ENCODE measurements around the gene HOXB7.

HOXB7 gene

DNA sequence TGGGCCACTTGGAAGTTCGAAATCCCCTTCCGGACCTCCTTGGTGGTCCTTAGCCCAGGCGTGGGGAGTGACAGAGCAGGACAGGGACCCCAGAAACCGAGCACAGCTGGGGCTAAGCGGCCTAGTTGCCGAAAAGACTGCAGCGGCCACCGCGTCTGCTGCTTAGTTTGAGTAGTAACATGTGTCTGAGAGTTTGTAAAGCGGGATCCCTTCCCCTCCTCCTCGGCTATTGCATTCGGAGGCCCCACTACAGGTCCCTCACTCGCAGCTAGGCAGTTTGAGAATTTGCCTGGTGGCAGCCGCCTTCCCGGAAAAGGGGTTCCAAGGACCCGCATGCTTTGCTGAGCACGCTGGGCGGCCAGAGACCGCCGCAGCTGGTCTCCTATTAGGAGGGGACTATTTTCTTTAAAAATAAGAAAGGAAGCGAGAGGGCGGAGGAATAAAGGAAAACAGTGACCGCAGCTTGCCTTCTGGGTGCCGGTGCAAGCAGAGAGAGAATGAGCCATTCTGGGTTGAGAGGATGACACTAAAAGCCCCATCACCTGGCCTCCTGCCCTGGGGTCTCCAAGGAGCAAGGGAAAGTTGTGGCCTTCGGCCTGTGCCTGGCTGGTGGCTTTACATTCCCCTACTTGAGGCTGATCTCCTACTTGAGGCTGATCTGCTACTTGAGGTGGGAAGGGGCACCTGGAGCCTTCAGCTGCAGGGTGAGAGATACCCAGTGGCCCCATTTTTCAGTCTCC is 16.1 kb downstream of the HOXB7 start:
- DNase-seq (ENCODE audit: low read depth) = no peak

DNA sequence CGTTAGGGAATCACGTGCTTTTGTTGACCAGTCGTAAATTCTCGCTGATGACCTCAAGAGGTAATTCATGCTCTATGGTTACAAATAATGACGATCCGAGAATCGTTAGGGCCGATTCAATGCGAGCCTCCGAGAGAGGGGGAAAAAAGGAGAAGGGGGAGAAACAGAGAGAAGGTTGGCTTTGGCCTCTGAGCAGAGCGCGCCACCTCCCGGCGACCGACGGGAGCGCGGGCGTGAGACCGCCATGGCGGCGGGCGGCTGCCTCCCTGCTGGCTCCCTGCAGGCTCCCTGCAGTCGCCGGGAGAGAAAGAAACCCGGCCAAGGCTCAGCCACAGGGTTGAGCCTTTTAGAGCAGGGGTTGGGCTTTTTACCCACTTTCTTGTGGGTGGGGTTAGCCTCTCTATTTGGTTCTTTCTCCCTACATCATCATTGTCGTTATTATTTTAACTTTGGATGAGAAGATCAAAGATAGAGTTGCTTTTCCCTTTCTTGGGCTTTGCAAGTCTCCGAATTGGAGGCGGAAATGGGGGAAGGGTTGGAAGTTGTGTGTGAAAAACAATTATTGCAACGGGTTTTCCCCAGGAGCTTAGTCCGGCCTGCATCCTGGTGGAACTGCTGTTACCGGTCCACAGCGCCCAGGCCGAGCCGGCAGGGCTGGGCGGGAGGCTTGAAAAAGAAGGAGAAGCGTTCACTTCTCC is 16.8 kb downstream of the HOXB7 start:
- peak; percentile 69 for DNase-seq (ENCODE audit: low read depth)

DNA sequence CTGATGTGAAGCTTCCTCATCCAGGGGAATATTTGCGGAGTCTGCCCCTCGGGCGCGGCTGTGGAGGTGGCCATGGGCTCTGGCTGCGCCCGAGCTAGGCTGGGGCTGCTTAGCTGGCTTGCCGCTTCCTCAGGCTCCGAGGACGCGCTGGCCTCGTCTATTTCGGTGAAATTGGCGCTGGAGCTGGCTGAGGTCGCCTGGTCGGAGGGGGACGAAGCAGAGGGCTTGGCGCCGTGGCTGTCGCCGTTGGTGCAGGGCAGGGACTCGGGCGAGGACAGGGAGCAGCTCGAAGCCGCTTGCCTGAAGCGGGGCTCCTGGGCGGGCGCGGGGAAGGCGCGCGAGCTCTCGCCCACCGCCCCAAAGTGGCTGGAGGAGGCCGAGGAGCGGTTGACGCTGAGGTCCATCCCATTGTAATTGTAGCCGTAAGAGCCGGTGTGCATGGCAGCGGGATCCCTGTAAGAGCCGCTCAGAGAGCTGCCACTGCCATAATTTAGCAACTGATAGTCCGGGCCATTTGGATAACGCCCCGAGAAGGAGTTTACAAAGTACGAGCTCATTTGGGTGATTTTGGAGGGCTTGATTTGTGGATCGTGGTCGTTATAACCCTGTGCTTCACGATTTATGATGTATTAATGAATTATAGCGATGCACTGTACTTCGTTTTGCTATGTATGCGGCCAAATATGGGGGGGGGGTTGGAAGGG is 17.5 kb downstream of the HOXB7 start, which contains the start of gene HOXB5:
HOXB5 (minus strand) TSS at position 654 of the 704 bp plus-strand sequence; CDS start at position 557, 97 bp downstream.
- DNase-seq (ENCODE audit: low read depth) = no peak

DNA sequence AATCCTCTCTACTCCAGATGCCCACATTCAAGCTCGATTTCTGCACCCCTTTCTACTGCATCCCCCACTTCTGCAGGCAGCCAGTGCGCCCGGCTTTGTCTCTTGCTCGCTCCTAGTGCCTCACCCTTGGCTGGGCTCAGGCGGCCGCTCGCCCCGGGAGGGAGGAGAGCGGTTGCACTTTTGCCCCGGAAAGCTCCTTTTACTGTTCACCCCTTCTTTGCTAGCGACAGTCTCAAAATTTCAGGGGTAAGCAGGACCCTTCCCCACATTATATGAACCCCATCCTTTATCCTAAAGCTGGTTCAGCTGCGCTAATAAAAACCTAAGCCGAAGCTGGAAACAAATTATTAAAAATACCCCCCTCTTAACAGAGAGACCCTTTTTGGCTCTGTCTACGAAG is 18.2 kb downstream of the HOXB7 start:
- no peak for DNase-seq (ENCODE audit: low read depth)

DNA sequence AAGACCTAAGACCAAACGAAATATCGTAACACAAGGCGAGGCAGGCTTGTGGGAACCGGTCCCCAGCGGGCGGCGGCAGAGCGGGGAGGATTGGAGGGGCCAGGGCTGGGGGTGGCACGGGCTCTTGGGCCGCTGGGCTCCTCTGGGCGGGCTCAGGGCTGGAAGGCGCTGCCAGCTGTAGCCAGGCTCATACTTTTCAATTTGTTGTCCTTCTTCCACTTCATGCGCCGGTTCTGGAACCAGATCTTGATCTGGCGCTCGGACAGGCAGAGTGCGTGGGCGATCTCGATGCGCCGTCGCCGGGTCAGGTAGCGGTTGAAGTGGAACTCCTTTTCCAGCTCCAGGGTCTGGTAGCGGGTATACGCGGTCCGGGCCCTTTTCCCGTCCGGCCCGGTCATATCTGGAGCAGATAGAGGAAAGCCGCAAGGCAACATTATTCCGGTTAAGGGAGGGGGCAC is 18.7 kb downstream of the HOXB7 start:
- DNase-seq (ENCODE audit: low read depth) = no peak

DNA sequence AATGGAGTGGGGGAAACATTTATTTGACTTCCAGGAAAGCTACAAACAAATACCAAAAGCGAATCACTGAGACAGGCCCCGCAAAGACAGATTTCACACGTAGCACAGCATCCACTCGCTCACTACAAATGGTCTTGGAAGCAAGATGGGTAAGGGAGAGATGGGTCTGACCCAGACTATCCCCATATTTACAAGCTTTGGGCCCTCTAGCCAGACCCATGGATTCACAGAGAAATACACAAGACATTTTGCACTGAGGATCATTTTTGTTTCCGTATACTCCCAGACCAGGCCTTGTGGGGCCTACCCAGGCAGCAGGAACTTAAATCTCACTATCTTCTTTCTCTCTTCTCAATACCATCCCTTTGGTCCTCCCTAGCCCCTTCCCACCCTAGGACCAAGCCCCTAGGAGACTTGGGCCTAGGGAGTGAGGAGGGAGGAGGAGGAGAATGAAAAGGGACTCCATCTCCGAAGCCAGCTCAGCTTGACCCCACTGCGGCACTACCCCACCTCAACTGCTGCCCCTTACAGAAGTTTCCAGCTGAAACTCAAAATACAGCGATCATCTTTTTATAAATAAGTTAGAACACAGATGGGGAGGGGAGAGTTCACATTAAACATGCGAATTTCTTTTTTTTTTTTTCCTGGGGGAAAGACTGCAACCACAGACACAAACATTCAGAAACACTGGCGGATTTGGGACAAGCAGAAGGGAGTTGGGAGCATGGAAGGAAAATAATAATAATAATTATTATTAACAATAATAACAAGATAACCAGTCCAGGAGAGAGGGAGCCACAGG is 19.4 kb downstream of the HOXB7 start:
- no peak for DNase-seq (ENCODE audit: low read depth)

DNA sequence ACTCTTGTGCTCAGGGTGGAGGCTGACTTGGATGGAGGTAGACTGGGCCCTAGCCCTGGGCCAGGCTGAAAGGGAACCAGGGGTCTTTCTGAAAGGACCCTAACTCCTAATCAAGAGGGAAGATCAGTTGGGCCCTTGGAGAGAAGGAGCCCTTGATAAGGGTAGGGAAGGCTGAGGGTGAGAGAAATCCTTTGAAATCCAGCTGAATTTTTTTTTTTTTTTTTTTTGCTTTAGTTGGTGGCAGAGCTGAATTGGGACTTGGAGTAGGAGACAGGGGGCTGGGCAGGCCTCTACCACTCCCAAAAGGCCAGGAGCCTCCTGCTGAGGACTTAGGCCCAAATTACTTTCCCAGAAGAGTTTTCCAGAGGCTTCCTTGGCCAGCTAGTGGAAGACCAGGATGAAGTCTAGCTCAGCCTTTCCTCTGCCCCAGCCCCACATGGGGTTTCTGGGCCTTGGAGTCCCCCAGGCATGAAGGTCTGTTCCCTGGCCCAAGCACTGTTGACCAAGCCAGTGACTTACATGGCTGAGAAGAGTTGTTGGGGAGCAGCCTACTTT is 20.1 kb downstream of the HOXB7 start:
- DNase-seq (ENCODE audit: low read depth) = no peak

DNA sequence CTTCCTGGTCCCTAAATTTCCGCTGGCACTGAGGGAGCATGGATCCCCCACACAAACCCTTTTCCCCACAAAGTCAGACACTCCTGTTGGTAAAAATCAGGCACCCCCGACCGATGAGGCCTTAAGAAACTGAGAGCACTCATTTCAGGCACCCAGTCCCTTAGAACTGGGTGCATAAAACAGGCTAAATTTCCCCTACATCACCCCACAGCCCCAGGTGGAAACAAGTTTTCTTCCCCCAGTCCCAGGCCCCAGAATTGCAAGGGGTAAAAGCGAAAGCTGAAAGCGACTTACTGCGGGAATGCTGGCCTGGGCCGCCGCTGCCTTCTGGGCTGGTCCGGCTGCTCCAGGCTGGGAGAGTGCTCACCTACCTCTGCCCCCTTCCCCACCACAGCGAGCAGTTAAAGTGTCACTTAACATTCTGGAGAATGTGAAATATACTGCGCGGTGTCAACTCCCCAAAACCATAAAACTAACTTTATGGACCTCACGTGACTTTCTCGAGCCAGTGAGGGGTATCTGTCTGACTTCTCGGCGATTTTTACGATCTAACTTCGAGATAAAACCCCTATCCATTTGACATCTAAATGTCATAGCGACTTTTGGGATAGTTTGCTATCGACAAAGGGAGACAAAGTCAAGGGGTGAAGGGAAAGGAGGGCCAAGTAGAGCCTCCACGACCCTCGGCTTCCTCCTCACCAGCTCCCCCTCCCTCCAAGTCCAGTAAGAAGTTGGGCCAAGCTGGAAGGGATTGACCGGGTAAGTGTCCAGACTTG is 20.8 kb downstream of the HOXB7 start, which contains the start of gene HOXB3:
HOXB3 (minus strand) TSS at position 411 of the 776 bp plus-strand sequence. CDS start 37,767 bp downstream, outside the sequence.
- DNase-seq (ENCODE audit: low read depth) = no peak

DNA sequence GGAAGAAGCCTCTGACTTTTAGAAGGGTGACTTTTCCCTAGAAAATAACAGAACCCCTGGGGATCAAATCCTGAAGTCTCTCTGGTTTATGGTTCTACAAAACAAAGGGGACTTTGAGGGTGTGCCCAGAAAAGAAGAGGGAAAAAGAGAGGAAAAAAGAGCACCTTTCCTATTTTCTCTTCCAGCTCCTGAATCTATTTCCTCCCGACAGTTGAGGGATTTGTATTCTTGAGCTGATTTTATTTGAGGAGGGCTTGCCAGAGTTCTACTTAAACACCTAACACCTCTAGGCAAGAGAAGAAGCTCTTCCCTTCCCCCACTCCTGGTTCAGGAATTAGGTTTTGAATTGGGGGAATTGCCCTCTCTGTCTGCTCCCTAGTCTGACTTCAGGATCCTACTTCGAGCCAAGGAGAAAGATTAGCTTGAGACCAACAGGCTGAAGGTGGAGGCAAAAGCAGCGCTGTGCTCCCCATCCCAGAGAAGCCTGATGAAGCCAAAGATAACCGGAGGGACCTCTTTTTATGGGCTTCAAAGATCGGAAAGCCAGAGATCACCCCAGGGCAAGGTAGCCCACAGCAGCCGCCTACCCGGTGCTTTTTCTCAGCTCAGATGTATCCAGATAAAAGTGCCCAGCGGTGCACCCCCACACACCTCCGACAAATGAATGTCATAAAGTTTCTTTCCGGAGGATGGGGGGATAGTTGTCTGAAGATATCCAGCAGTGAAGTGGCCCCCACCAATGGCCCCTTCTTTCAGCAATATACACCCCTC is 21.6 kb downstream of the HOXB7 start:
- no peak for DNase-seq (ENCODE audit: low read depth)

DNA sequence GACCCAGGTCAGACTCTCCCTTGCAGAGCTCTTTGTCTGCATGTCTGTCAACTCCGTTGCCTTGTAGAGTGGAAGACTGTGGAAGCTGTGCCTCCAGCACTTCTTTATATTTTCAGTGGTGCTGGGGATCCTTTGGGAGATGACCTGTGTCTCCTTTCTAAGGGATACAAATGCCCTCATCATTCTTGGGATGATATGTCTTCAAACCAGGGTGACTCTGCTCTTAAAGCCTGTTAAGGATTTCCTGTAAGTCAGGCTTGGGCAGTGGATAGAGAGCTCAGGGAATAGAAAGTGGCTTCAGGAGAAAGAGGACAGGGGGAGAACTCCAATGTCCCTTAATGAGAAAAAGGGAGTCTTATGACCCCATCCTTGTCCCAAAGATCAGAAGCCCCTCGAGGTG is 22.3 kb downstream of the HOXB7 start:
- no peak for DNase-seq (ENCODE audit: low read depth)

DNA sequence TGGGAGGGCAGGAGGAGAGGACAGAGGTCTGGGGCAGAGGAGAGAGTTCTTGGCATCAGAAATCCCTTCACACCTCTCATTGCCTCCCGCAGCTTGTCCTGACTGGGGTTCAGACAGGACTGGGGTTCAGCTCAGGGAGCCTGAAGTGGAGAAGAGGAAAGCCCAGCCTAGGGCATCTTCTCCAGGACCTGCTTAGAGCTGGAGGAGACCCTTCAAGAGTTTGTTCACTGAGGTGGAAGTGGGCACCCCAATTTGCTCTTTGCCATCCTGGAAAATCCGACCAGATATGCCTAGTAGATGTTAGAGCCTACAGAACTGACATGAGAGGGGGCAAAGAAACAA is 22.8 kb downstream of the HOXB7 start:
- no peak for DNase-seq (ENCODE audit: low read depth)

DNA sequence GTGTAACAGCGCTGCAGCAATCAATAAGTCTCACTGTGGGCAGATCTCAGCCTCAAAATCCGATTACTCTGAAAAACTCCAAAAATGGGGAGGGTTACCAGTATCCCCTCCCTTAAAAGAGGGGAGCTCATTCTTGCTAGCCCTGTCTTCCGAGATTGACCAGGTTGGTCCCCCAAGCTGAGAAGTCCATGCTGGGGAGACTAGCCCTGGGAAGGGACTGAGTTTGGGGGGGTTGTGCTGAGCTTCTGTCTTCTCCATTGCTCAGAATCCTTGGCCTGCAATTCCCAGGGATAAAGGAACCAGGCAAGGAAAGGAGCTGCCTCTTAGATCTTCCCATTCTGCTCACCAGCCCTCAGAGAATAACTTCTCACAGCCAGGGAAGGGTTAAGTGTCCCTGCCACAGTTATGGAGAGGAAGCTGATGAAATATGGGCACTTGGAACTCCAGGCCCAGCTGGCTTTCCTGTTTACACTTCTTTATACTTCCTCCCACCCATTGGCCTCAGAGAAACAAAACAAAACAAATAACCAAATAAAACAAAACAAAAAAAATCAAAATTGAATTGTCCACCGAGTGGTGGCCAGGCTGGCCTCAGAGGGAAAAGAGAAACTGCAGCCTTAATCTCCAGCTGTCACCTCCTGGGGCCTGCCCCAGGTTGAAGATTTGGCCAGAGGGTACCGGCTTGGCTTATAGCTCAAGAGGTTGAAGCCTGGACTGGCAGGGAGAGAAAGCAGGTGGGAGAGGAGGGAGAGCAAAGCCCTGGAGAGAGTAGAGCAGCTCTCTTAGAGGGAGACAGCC is 23.3 kb downstream of the HOXB7 start:
- no peak for DNase-seq (ENCODE audit: low read depth)

DNA sequence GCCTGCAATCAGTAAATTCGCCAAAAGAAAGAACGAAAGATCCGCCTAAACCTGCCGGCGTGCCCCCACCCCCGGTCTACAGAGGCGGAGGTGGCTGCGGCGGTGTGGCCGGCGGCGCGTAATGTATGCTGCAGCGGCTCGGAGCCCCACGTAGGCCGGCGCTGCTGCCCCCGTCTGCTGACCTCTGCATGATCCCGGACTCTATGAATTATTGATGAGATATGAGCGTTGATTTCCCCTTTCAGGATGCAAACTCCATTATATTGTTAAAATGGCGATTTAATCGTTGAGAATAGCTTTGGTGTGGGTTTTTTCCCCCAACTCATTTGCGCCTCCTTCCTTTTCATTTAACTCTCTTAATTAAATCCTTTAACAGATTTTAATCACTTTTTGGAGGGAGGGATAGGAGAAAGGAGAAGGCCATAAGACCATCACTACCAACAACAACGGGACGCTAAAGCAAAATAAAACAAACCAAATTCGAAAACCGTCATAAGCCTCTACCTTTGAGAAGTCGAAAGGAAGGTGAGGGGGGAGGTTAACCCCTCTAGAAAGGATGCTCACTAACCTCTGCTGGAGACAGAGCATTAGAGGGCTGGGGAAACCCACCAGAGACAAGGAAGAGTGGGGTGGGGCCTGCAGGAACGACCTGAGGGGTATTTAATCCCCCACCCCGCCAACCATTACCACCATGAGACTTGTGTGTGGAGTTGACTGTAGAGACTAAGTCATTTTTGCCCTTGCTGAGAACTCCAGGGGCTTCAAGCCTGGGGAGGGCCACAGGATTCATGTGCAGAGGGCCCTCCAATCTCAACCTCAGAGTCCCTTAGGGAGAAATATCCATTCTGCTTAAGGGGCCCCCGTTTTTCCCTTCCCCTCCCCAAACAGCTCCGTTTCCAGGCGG is 24.2 kb downstream of the HOXB7 start:
- DNase-seq (ENCODE audit: low read depth) = no peak

DNA sequence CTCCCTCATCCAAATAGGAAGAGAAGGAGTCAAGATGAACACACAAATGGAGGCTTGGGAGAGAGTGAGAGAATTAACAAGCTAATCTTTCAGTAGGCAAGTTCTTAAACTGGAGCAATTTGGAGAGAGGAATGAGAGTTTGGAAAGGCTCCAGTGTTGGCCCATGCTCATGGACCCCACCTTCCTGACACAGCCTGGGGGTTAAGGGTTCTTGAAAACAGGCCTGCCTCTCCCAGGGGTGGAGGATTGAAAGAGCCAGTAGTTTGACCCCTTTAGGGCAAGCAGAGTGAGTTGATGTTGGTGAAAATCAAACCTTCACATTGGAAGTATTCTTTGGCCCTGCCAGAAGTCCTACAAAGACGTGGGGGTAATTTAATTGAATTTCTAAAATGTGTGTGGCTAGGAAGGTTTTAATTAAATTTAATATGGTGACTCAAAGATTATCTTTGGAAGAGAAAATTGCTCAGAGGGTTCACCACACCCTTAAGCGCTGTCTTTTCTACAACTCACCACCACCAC is 26.5 kb downstream of the HOXB7 start:
- DNase-seq (ENCODE audit: low read depth) = no peak

DNA sequence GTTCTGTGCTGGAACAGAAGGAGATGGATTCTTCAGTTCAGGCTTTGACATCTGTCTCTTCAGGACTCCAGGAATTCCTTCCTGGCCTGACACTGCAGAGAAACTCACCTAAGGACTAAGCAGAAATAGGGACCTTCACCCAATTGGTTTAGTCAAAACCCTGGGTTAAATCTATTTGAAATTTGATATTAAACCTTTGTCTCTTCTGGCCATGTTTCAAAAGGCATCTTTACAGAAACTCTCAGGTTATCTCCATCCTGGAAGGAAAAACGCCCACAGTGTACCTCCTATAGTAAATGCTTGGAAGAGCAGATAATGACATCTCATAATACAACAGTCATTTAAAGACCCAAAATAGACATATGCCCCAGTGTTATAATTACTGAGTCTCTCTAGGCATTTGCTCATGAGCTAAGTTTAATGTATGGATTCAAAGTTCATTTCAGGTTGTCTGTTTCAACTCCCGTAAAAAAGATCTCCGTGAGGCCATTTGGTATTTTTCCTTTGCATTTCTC is 27.1 kb downstream of the HOXB7 start:
- DNase-seq (ENCODE audit: low read depth) = no peak

DNA sequence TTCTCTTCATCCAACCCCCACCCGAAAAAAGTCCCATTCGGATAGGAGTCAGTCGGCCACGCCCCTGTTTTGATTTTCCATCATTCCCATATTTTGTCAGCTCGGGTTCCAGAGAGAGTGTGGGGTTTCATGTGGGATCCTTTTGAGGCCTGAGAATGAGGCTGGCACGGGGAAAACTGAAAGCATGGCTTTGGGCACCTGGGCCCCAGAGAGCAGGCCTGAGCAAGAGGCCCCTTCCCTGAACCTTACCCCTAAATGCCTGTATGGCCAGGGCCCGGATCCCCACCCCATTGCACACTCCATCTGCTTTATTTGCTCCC is 28.1 kb downstream of the HOXB7 start:
- no peak for DNase-seq (ENCODE audit: low read depth)

DNA sequence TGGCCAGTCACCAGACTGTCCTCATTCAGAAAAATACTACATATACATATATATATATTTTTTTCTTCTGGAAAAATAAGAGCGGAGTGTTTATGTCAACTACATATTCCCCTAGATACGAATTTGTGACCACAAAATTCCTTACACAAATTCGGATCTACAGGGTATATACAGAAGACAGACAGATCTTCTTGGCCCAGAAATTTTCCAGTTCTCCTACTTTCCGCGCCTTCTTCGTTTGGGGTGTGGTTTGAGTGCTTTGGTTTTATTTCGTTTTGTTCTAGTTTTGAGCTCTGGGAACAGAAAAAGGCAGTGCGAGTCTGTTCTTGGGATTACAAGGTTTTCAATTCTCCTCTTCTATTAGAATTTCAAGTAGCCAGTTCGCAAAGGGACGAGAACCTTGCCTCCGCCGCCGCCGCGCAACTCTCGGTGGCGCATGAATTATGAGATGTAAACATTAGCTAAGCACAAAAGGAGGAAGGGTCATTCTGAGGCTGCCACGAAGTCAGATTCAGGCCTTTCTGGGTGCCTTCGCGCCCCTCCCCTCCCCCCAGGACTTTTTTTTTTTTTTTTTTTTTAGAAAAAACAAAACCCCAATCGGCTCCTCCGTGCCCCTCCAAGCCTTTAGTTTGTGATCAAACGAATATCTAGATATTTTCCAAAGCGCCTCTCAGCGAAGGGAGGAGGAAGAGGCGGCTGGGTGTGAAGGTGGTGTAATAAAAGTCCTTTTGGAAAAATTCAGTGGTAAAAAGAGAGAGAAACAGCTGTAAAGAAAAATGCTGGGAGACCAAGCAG is 30.9 kb downstream of the HOXB7 start:
- DNase-seq (ENCODE audit: low read depth) = no peak

All from T follicular helper cell (primary cell).